Stomach smooth muscle (tissue), 2 donors: Measurements from ENCODE around the gene KCTD16.

Source experiments
- H3K27ac ChIP-seq: one replicate; pipeline ENCODE4 v1.7.0; 2013; ENCODE audit warnings: mild to moderate bottlenecking, low read length, inconsistent platforms
- H3K27me3 ChIP-seq, 2 donors: one replicate each; pipeline ENCODE4 v1.7.0; 2013; ENCODE audit warnings: low read length in 2 of 2; ENCODE audit not compliant: insufficient read depth in 2 of 2, control insufficient read depth in 1 of 2
- H3K36me3 ChIP-seq, 2 donors: one replicate each; pipeline ENCODE4 v1.7.0; 2013; ENCODE audit warnings: low read length in 2 of 2; ENCODE audit not compliant: control insufficient read depth in 2 of 2, insufficient read depth in 2 of 2
- H3K4me1 ChIP-seq: one replicate; pipeline ENCODE4 v1.7.0; 2013; ENCODE audit warnings: low read length; ENCODE audit not compliant: control insufficient read depth, insufficient read depth
- H3K4me3 ChIP-seq, 2 donors: one replicate each; pipeline ENCODE4 v1.7.0; 2013; ENCODE audit warnings: low read length in 2 of 2
- H3K9ac ChIP-seq, 2 donors: one replicate each; pipeline ENCODE4 v1.7.0; 2013; ENCODE audit warnings: low read length in 2 of 2, mild to moderate bottlenecking in 1 of 2
- H3K9me3 ChIP-seq, 2 donors: one replicate each; pipeline ENCODE4 v1.7.0; 2013; ENCODE audit warnings: low read length in 2 of 2; ENCODE audit not compliant: control insufficient read depth in 2 of 2
- donor health status: healthy.
- donor health status: Pancreatic carcinoma.

The KCTD16 gene

DNA sequence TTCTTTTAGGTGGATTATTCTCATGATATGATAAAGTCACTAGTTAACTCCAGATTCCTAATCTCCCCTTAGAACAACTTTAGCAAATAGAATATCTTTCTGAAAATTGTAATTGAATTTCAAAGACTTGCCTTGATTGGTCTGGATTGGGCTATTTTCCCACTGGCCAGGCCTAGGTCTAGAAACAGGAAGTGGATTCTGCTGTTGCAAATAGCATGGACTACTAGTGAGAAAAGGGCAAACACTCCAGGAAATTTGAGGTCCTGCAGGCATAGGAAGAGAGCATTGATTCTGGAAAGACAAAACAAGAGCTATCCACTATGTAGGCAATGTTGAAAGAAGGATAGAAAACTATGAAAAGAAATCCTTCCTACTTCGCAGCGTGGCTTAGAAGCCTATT, 113.4 kb downstream of the KCTD16 start:
- H3K9ac ChIP-seq: no peak overlapping the region

GRCh38 chr5:144284931-144285502, 114.3 kb downstream of the KCTD16 start:
- Histone ChIP-seq H3K36me3 (no peaks in the 10 kb centered on the region), H3K4me3 (no peak overlapping the region), H3K27me3 (no peaks in the 10 kb centered on the region), H3K9me3 (no peaks in the 10 kb centered on the region), H3K9ac (no peak overlapping the region), H3K27ac (no peak overlapping the region), H3K4me1 (no peaks in the 10 kb centered on the region)

More for the DNA sequence above, 113.4 kb downstream of the KCTD16 start:
- Histone ChIP-seq H3K27ac (no peak overlapping the region), H3K9me3 (no peaks in the 10 kb centered on the region), H3K4me1 (no peaks in the 10 kb centered on the region), H3K4me3 (no peak overlapping the region), H3K36me3 (no peaks in the 10 kb centered on the region), H3K27me3 (no peaks in the 10 kb centered on the region)

GRCh38 chr5:144289277-144289676, 118.6 kb downstream of the KCTD16 start:
- H3K9me3 ChIP-seq: no peaks in the 10 kb centered on the region
- H3K27me3 ChIP-seq: no peaks in the 10 kb centered on the region
- H3K9ac ChIP-seq: no peak overlapping the region
- H3K4me1 ChIP-seq: no peaks in the 10 kb centered on the region
- no peaks in the 10 kb centered on the region for H3K36me3 ChIP-seq
- H3K27ac ChIP-seq: no peak overlapping the region
- no peak overlapping the region for H3K4me3 ChIP-seq

DNA sequence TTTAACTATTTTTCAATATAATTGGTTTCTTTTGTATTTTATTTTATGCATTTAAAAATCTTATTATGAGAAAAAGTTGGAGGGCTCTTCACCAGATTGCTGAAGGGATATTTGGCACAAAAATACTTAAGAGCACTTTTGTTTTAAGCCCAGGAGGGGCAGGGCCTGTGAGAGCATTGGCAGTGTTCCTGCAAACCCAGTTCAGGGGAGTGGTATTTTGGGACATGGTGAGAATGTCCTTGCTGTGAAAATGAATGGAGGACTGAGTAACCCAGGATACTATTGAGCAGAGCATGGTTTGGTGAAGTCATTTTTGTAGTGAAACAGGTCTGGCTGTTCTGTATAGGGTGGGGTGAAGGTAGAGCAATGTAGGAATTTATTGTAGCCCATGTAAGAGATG, 121.4 kb downstream of the KCTD16 start:
- Histone ChIP-seq H3K36me3 (no peaks in the 10 kb centered on the region), H3K9me3 (no peaks in the 10 kb centered on the region), H3K4me1 (no peaks in the 10 kb centered on the region), H3K9ac (no peak overlapping the region), H3K27ac (no peak overlapping the region), H3K27me3 (no peaks in the 10 kb centered on the region), H3K4me3 (no peak overlapping the region)

- H3K36me3 ChIP-seq: no peaks in the 10 kb centered on the region
- H3K9ac ChIP-seq: no peak overlapping the region
- H3K4me1 ChIP-seq: no peaks in the 10 kb centered on the region
- no peaks in the 10 kb centered on the region for H3K9me3 ChIP-seq
- no peak overlapping the region for H3K4me3 ChIP-seq
- no peaks in the 10 kb centered on the region for H3K27me3 ChIP-seq
- H3K27ac ChIP-seq: no peak overlapping the region
Measured at GRCh38 chr5:144295284-144295683, 124.6 kb downstream of the KCTD16 start.

GRCh38 chr5:144297081-144297480, 126.4 kb downstream of the KCTD16 start:
- H3K27ac ChIP-seq: no peak overlapping the region
- H3K9me3 ChIP-seq: no peaks in the 10 kb centered on the region
- no peaks in the 10 kb centered on the region for H3K4me1 ChIP-seq

DNA sequence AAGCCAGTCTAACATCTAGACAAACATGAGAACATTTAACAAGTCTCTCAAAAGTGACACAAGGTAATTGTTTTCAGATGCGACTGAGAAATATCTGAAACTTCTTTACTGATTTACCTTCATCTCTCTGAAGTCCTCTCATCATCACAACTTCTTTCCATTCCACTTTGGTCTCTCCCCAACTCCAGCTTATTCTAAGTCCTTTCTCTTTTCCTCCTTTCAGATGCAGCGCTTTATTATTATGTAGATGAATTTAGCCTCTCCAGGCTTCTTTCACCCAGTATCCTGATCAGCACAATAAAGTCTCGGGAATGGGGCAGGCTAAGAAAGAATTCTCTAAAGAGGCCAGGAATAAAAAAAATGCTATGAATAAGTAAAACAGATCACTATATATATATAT, 128.0 kb downstream of the KCTD16 start:
- H3K4me3 ChIP-seq: no peak overlapping the region
- H3K27me3 ChIP-seq: no peaks in the 10 kb centered on the region
- H3K9me3 ChIP-seq: no peaks in the 10 kb centered on the region
- no peaks in the 10 kb centered on the region for H3K4me1 ChIP-seq
- no peak overlapping the region for H3K9ac ChIP-seq
- no peaks in the 10 kb centered on the region for H3K36me3 ChIP-seq
- H3K27ac ChIP-seq: no peak overlapping the region

More at GRCh38 chr5:144297081-144297480, 126.4 kb downstream of the KCTD16 start:
- Histone ChIP-seq H3K27me3 (no peaks in the 10 kb centered on the region), H3K4me3 (no peak overlapping the region), H3K36me3 (no peaks in the 10 kb centered on the region), H3K9ac (no peak overlapping the region)

- Histone ChIP-seq H3K9me3 (no peaks in the 10 kb centered on the region), H3K9ac (no peak overlapping the region), H3K4me1 (no peaks in the 10 kb centered on the region), H3K36me3 (no peaks in the 10 kb centered on the region), H3K27me3 (no peaks in the 10 kb centered on the region), H3K4me3 (no peak overlapping the region), H3K27ac (no peak overlapping the region)
Measured at GRCh38 chr5:144304688-144305087, 134.0 kb downstream of the KCTD16 start.

- H3K36me3 ChIP-seq: no peaks in the 10 kb centered on the region
- H3K9me3 ChIP-seq: no peaks in the 10 kb centered on the region
- H3K4me3 ChIP-seq: no peak overlapping the region
- H3K4me1 ChIP-seq: no peaks in the 10 kb centered on the region
- no peak overlapping the region for H3K27ac ChIP-seq
- no peaks in the 10 kb centered on the region for H3K27me3 ChIP-seq
- no peak overlapping the region for H3K9ac ChIP-seq
Measured at GRCh38 chr5:144307736-144308135, 137.1 kb downstream of the KCTD16 start.

- no peak overlapping the region for H3K27ac ChIP-seq
- no peaks in the 10 kb centered on the region for H3K4me1 ChIP-seq
- H3K9ac ChIP-seq: no peak overlapping the region
- no peaks in the 10 kb centered on the region for H3K36me3 ChIP-seq
- H3K4me3 ChIP-seq: no peak overlapping the region
- H3K9me3 ChIP-seq: no peaks in the 10 kb centered on the region
- H3K27me3 ChIP-seq: no peaks in the 10 kb centered on the region
Measured at GRCh38 chr5:144308174-144308573, 137.5 kb downstream of the KCTD16 start.

DNA sequence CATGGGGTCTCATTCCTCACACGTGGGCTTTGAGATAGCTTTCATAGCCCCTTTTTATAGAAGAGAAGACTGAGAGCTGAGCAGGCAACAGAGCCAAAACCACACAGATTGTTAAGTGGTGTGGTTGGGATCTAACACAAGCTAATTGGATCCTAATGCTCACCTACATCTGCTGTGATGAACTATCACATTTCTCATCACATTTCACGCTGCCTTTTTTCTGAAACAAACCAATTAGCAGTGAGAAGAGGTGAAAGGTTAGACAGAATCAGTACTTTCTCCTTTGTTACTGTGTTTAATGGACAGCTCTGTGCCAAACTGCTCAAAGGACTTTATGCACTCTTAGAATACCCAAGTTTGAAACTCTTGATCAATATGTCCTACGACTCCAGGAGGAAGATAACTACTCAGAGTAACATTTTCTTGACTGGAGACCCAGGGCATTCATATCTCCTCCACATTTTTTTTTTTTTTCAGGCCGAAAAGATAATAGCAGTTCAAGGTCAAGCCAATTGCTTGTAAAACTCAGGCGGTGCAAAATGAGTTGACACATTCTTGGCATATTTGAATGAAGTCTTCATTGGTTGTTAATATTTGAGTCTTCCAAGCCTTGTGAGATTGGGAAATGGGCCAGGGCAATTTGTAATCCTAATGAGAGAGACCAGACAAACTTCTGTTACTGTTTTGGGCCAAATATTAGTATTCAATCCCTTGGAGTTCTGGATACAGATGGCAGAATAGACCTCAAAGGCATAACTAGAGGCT, 138.4 kb downstream of the KCTD16 start:
- H3K36me3 ChIP-seq: no peaks in the 10 kb centered on the region
- H3K9ac ChIP-seq: no peak overlapping the region
- no peak overlapping the region for H3K4me3 ChIP-seq
- H3K9me3 ChIP-seq: no peaks in the 10 kb centered on the region
- H3K27ac ChIP-seq: no peak overlapping the region
- H3K4me1 ChIP-seq: no peaks in the 10 kb centered on the region
- H3K27me3 ChIP-seq: no peaks in the 10 kb centered on the region
